ENCODE measurements around the gene SLC12A3. TPM values are rescaled to one million over a fixed set of nuclear protein-coding genes. Genes with fewer than 3 reads are reported as not detected.
"Not testable (repeated sequence)": the region's sequence is repeated elsewhere in the genome, so short reads cannot be mapped to it uniquely, and the experiment has no call there.

SLC12A3 gene
- total RNA-seq, 1 donor from 2014 or later, result not detected

GRCh38 chr16:56865394-56866062, 521 bp downstream of the SLC12A3 start:
- no peak overlapping the region for H3K27ac ChIP-seq
- no peak for TF ChIP-seq EZH2 (IDR thresholded peaks at IDR 0.05)
- no peak for TF ChIP-seq CTCF (IDR thresholded peaks at IDR 0.05)
- TF ChIP-seq EZH2phosphoT487 (IDR thresholded peaks at IDR 0.05), result no peak

GRCh38 chr16:56866955-56867830, 2.2 kb downstream of the SLC12A3 start:
- Histone ChIP-seq H3K4me3 (no peak overlapping the region), H3K36me3 (no peaks in the 10 kb centered on the region), H3K4me2 (no peak overlapping the region), H3K9ac (no peak overlapping the region), H3K79me2 (ENCODE audit: low read depth) (no peaks in the 10 kb centered on the region), H2AFZ (replicated peaks) (peak overlapping the region; percentile 90), H3K27ac (no peak overlapping the region), H3K9me3 (ENCODE audit: low read depth) (no peaks in the 10 kb centered on the region), H3K27me3 (no peaks in the 10 kb centered on the region), H3F3A (ENCODE audit: low read depth) (no peaks in the 10 kb centered on the region), H4K20me1 (ENCODE audit: low read depth) (no peaks in the 10 kb centered on the region), H3K4me1 (peaks cover under 1% of the 10 kb centered on the region)
- Mint-ChIP-seq H3K4me1 (peaks cover 13% of the 10 kb centered on the region), H3K4me3 (no peak overlapping the region), H3K36me3 (no peaks in the 10 kb centered on the region), H3K27ac (peak overlapping the region; percentile 72), H3K27me3 (ENCODE audit: insufficient read depth, low read depth) (peaks cover 12% of the 10 kb centered on the region), H3K9me3 (no peaks in the 10 kb centered on the region)
- peak; percentile 75 for DNase-seq (ENCODE audit: low spot score)
- TF ChIP-seq EZH2 (IDR thresholded peaks at IDR 0.05) (no peak), CTCF (IDR thresholded peaks at IDR 0.05) (peak; percentile 85)

More at GRCh38 chr16:56865394-56866062, 521 bp downstream of the SLC12A3 start:
- no peaks in the 10 kb centered on the region for H3K27me3 ChIP-seq
- H3K4me1 ChIP-seq, result peaks cover 17% of the 10 kb centered on the region
- Mint-ChIP-seq H3K9me3 (no peaks in the 10 kb centered on the region), H3K4me1 (peaks cover 26% of the 10 kb centered on the region), H3K4me3 (no peak overlapping the region), H3K27me3 (ENCODE audit: insufficient read depth, low read depth) (peaks cover 9% of the 10 kb centered on the region), H3K36me3 (no peaks in the 10 kb centered on the region), H3K27ac (peak overlapping the region; percentile 55)
- H2AFZ ChIP-seq (replicated peaks), result no peak overlapping the region
- no peak for DNase-seq (ENCODE audit: low spot score)
- peaks cover 9% of the 10 kb centered on the region for H3F3A ChIP-seq (ENCODE audit: low read depth)
- no peak overlapping the region for H3K9ac ChIP-seq
- H3K36me3 ChIP-seq, result no peaks in the 10 kb centered on the region
- no peaks in the 10 kb centered on the region for H3K79me2 ChIP-seq (ENCODE audit: low read depth)
- no peaks in the 10 kb centered on the region for H4K20me1 ChIP-seq (ENCODE audit: low read depth)
- H3K4me2 ChIP-seq, result no peak overlapping the region
- H3K4me3 ChIP-seq, result no peak overlapping the region
- H3K9me3 ChIP-seq (ENCODE audit: low read depth), result no peaks in the 10 kb centered on the region

GRCh38 chr16:56868175-56868574, 3.2 kb downstream of the SLC12A3 start:
- Histone ChIP-seq H3K27me3 (no peaks in the 10 kb centered on the region), H3K79me2 (ENCODE audit: low read depth) (no peaks in the 10 kb centered on the region), H3K9me3 (ENCODE audit: low read depth) (no peaks in the 10 kb centered on the region), H3K4me3 (no peak overlapping the region), H4K20me1 (ENCODE audit: low read depth) (no peaks in the 10 kb centered on the region), H3K4me1 (no peaks in the 10 kb centered on the region), H3K27ac (no peak overlapping the region), H3F3A (ENCODE audit: low read depth) (no peaks in the 10 kb centered on the region), H3K4me2 (no peak overlapping the region), H2AFZ (replicated peaks) (no peak overlapping the region), H3K9ac (no peak overlapping the region), H3K36me3 (no peaks in the 10 kb centered on the region)
- DNase-seq (ENCODE audit: low spot score), result no peak
- peaks cover 9% of the 10 kb centered on the region for H3K27me3 Mint-ChIP-seq (ENCODE audit: insufficient read depth, low read depth)
- H3K27ac Mint-ChIP-seq, result no peak overlapping the region
- TF ChIP-seq EZH2 (IDR thresholded peaks at IDR 0.05) (no peak), EZH2phosphoT487 (IDR thresholded peaks at IDR 0.05) (no peak), CTCF (IDR thresholded peaks at IDR 0.05) (no peak)
- H3K4me3 Mint-ChIP-seq, result no peak overlapping the region
- H3K9me3 Mint-ChIP-seq, result no peaks in the 10 kb centered on the region
- H3K4me1 Mint-ChIP-seq, result peaks cover 13% of the 10 kb centered on the region
- H3K36me3 Mint-ChIP-seq, result no peaks in the 10 kb centered on the region

- H2AFZ ChIP-seq (replicated peaks); H3K9me3 ChIP-seq (ENCODE audit: low read depth); H3K36me3 ChIP-seq; H3K27me3 Mint-ChIP-seq (ENCODE audit: insufficient read depth, low read depth); H3K9me3 Mint-ChIP-seq; H3F3A ChIP-seq (ENCODE audit: low read depth); H3K4me1 ChIP-seq; H4K20me1 ChIP-seq (ENCODE audit: low read depth); H3K79me2 ChIP-seq (ENCODE audit: low read depth); DNase-seq (ENCODE audit: low spot score); H3K27ac ChIP-seq; H3K4me3 Mint-ChIP-seq; H3K27ac Mint-ChIP-seq; H3K9ac ChIP-seq; H3K4me2 ChIP-seq; H3K36me3 Mint-ChIP-seq; H3K27me3 ChIP-seq; H3K4me3 ChIP-seq: not testable (repeated sequence)
- H3K4me1 Mint-ChIP-seq, result peaks cover 13% of the 10 kb centered on the region
Measured at GRCh38 chr16:56868766-56869165, 3.8 kb downstream of the SLC12A3 start.
